ENCODE results near the gene MT1B. TPM values are rescaled to one million over a fixed set of nuclear protein-coding genes. Genes with fewer than 3 reads are reported as not detected.
A peak's percentile ranks its signal among the peaks of the same experiment; 100 is the strongest.

Gene MT1B
- total and polyA plus RNA-seq, 2 of the 13 experiments (the other 11 are each of a cell fraction or from before 2014, with no cell fraction given): 0.89 TPM; not detected in 1

GRCh38 chr16:56700195-56700594, 48.5 kb downstream of the MT1B start:
- POLR2A ChIA-PET: no interaction called here
- in situ Hi-C loops (cut with HindIII; ENCODE audit: extremely low pct_ligation_motif_present, low pct_unique_long_range_greater_than_20kb) (loop anchor here (5.0 to 10.0 kb wide), 3 partner anchors 98 to 185 kb away; no protein-coding TSS in a partner anchor), intact Hi-C loops (cut with micrococcal nuclease; ENCODE audit: unreplicated experiment) (loop anchor here (5.0 kb wide), 1 partner anchor 43 kb away; the partner anchor contains the start of gene MT1F)
- no peak overlapping the region for H3K4me2 ChIP-seq (ENCODE audit: low read depth, low read length)
- FAIRE-seq (no peak), ATAC-seq (no peak), DNase-seq (ENCODE audit: low spot score) (no peak)
- H3K9me3 ChIP-seq (ENCODE audit: low read length): no peaks in the 10 kb centered on the region
- no peak overlapping the region for H2AFZ ChIP-seq (ENCODE audit: low read length)
- no peak overlapping the region for H3K9ac ChIP-seq (ENCODE audit: insufficient read depth, low read depth, low read length)
- TF ChIP-seq SNAPC4 (CRISPR knock-in tag; IDR thresholded peaks at IDR 0.05) (no peak), CEBPB (IDR thresholded peaks at IDR 0.05; ENCODE audit: borderline replicate concordance, low read depth, low read length) (peak; percentile 51; the same call in 1 of the 2 replicates)
- no peaks in the 10 kb centered on the region for H3K36me3 ChIP-seq (replicated peaks in 1 of 2; ENCODE audit: control insufficient read depth in 1 of 2, insufficient read depth in 2 of 2, low read length in 2 of 2)
- H3K4me3 ChIP-seq (replicated peaks in 1 of 3; ENCODE audit: insufficient read depth in 1 of 3, low read depth in 2 of 3, low read length in 3 of 3): no peak overlapping the region
- no peaks in the 10 kb centered on the region for H4K20me1 ChIP-seq (ENCODE audit: insufficient read depth, low read length)
- 35% methylated on average over 1 of the region's 1 CpG for WGBS (ENCODE audit: low lambda C conversion rate)
- peaks cover 0 to 12% of the 10 kb centered on the region in 2 experiments; a peak in 2 of 5 replicates for H3K27me3 ChIP-seq (ENCODE audit: control insufficient read depth in 1 of 2, insufficient read depth in 2 of 2, low read length in 2 of 2)
- BruUV-seq (replicated peaks): no TSS peak
- peaks cover 8% of the 10 kb centered on the region; the same call in 1 of the 2 replicates for H3K4me1 ChIP-seq (ENCODE audit: insufficient read depth, low read length)
- CTCF ChIA-PET (ENCODE audit: low intra/inter-chr PET ratio, low total read pairs): interaction anchor here (1.4 to 2.3 kb wide), 2 partner anchors 186 to 1235 kb away, joined by 3 to 4 read pairs; no protein-coding TSS in a partner anchor
- no peak overlapping the region for H3K27ac ChIP-seq (ENCODE audit: extremely low read length, insufficient read depth, low read length)
- no peaks in the 10 kb centered on the region for H3K79me2 ChIP-seq (ENCODE audit: insufficient read depth, low read length)
